ENCODE data around the gene LATS1.
A peak's percentile ranks its signal among the peaks of the same experiment; 100 is the strongest.

The LATS1 gene

GRCh38 chr6:149657441-149657840 lies 60.5 kb downstream of the LATS1 start:
- DNase-seq = no peak

GRCh38 chr6:149651056-149651455 lies 66.8 kb downstream of the LATS1 start:
- DNase-seq = no peak

- DNase-seq = peak; percentile 74
Observed at GRCh38 chr6:149648148-149649145, 69.5 kb downstream of the LATS1 start, which contains the start of gene KATNA1. Gene KATNA1, minus strand, starts transcription at chr6:149648714. Its CDS starts 10,167 bp downstream, at chr6:149638547.

- no peak for DNase-seq
Observed at GRCh38 chr6:149646599-149646998, 71.3 kb downstream of the LATS1 start.

GRCh38 chr6:149642829-149643580 lies 74.9 kb downstream of the LATS1 start:
- DNase-seq = no peak

- DNase-seq = no peak
Observed at GRCh38 chr6:149636124-149636523, 81.8 kb downstream of the LATS1 start.

- no peak for DNase-seq
Observed at GRCh38 chr6:149634315-149634714, 83.6 kb downstream of the LATS1 start.

- DNase-seq = no peak
Observed at GRCh38 chr6:149628875-149629510, 88.9 kb downstream of the LATS1 start.

- DNase-seq = no peak
Observed at GRCh38 chr6:149627672-149628071, 90.2 kb downstream of the LATS1 start.

- no peak for DNase-seq
Observed at GRCh38 chr6:149615805-149616204, 102.1 kb downstream of the LATS1 start.

- DNase-seq = no peak
Observed at GRCh38 chr6:149614337-149614736, 103.6 kb downstream of the LATS1 start.

- no peak for DNase-seq
Observed at GRCh38 chr6:149608381-149608982, 109.4 kb downstream of the LATS1 start.
